GM19238 (cell line): ENCODE measurements around the gene ARHGAP25.
"Not testable (repeated sequence)": the region's sequence is repeated elsewhere in the genome, so short reads cannot be mapped to it uniquely, and the experiment has no call there.

Experiments used
- DNase-seq: peaks from one replicate; pipeline ENCODE4 v3.0.0; 2011; ENCODE audit warnings: low spot score; ENCODE audit not compliant: insufficient read length

The ARHGAP25 gene

DNA sequence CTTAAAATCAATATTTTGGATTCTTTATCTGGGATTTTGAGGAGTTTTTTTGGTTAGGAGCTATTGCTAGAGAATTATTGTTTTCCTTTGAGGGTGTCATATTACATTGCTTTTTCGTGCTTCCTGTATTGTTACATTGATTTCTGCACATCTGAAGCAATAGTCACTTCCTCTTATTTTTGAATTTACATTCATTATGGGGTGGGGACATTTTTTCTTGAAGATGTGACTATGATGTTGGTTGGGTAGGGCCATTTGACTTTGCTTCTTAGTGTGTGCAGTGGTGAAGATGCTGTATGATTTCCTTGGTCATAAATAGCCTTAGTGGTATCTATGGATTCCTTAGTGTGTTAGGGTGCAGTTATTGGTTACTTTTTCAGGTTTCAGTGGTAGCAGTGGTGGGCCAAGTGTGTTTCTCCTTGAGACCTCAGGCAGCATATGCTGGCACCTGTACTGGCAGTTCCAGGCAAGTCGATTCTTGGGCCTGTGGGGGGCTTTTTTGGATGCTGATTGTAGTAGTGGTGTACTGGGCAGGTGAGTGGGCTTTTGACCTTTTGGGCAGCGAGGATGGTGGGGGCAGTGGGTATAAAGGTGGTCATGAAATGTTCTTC, 61.8 kb downstream of the ARHGAP25 start:
- no peak for DNase-seq

DNA sequence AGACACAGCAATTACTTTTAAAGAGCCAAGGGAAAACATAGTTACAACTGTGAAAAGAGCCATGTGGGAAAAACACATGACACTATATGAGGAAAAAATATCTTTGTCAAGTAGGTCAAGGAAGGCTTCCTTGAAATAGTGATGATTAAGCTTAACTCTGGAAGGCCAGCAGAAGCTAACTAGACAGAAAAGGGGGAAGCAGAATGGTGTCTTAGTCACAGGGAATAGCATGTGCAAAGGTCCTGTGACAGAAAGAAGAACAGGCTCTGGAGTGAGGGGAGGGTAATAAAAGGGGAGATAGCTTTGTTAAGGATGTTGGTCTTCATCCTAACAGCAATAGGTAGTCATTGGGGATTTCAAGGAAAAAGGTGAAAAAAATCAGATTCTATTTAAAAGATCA, 64.0 kb downstream of the ARHGAP25 start:
- no peak for DNase-seq

DNA sequence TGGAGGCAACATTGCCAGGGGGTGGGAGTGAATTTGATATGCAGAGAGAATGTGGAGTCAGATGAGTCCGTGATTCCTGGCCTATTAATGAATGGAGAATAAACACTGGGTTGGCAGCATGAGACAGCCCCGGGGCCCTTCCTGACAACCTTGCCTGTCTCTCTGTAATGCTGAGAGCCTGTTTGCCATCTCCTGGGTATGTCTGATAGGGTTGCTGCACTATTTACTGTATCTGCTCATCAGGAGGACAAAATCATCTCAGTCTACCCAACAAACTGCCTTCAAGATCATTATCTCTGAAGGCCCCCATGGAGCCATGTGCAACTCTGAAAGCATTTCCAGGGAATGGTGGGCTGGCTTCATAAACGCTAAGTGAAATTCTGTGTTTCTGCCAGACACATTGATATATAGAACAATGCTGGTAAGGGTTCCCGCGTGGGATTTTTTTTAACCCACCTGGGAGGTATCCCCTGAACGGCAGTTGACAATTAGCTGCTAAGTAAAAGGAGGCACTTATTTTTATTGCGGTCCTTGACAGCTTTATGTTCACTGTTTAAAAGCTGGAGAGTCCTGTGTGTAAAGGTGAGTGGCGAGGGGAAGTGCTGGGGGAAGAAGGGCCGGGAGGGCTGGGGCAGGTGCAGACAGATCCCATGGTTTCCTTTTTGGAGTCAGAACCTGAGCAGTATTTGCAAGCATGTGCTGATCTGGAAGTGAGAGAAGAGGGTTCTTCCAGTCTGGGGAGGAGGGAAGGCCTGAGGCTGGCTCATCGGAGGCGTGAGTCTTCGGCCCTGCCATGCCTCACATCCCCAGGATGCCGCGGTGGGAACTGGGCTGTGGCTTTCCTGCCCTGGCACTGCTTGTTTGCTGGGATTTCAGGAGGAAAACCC, 64.8 kb downstream of the ARHGAP25 start:
- no peak for DNase-seq

DNA sequence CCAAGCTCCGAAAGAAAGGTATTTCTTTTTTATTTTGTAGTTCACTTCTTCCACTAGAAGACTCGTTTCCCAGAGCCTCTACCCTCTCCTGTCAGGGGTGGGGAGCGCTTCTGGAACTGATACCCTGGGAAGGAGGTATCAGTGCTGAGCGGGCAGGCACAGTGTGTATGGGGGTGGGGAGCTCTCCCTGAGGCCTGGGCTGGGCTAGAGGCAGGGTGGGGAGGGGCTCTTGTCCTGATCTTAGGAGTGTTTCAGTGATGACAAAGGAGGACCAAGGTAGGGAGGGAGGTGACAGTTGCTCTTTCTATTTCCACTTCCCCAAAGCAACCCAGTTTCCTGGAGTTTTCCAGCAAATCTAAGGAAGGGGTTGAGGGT, 65.4 kb downstream of the ARHGAP25 start:
- DNase-seq, result no peak

DNA sequence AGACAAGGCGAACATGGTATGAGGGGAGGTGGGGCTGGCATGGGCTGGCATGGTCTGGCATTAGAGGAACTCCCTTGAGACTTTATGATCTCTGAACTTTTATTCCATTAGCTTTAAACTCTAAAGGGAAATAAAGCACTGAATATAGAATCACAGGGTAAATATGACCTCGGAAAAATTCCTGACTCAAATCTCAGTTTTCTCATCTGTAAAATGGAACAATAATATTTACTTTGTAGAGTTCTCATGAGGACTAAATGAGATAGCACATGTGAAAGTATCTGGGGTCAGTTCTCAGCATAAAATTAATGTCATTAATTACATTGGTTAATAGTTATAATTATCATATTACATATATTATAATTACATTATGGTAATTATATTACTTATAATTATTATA, 65.9 kb downstream of the ARHGAP25 start:
- no peak for DNase-seq

DNA sequence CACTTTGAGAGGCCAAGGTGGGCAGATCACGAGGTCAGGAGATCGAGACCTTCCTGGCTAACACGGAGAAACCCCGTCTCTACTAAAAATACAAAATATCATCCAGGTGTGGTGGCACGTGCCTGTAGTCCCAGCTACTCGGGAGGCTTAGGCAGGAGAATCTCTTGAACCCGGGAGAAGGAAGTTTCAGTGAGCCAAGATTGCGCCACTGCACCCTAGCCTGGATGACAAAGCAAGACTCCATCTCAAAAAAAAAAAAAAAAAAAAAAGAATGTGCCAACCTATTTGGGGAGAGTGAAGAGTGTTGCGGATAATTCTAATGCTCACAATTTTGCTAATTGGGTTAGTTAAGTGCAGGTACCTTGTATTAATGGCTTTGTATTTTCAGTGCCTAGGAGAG, 67.5 kb downstream of the ARHGAP25 start:
- not testable (repeated sequence) for DNase-seq

DNA sequence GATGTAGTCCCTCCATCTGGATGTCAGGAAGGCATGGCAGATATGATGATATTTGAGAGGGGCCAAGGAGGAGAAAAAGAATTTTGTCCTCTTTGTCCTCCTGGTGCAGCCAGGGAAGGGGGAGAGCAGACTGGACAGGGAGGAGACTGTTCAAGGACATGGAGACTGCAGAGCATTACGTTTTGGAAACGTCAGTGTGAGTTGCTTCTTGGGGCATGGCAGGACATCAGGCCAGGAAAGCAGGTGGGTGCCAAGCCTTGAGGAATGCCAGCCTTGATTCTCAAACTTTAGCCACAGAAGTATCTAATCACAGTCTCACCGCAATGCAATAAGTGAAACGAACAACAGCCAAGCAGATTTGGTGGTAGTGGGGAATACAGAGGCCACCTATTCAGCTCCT, 70.4 kb downstream of the ARHGAP25 start:
- no peak for DNase-seq

DNA sequence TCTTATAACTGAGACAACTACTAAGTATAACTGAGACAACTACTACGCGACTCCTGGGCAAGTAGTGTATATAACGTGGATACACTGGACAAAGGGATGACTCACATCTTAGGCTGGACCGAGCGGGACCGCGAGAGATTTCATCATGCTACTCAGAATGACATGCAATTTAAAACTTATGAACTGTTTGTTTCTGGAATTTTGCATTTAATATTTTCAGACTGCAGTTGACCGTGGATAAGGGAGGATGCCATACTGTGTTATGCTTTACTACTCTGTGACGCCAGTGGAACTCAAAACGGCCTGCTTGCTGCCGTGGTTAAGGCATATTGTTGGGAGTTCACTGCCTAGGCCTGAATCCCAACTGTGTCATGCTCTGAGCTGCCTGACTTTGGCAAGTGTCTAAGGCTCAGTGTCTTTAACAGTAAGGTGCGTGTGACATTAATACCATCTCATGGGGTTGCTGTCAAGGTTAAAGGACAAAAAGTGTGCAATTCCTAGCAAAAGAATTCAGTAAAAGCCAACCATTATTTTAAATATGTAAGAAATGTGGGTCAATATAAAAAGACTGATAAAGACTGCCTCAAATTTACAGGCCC, 72.0 kb downstream of the ARHGAP25 start:
- no peak for DNase-seq

DNA sequence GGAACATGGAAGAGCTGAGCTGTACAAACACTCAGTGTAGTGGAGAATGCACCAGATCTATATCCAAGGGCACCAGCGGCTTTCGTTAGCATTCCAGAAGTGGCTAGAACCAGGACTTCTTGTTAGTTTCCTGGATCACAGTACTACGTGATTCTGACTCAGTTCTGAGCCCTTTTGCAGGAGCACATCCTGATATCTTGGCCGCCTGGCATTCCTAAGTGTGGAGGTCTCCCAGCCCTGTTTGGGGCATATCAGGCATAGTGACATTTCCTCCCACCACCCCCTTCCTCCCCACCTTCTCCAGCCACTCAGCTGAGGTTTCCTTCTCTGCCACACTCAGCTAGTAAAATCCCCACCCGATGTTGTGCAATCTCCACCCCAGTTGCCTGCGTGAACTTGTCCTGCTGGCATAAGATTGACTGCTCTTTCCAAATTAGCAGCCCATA, 73.2 kb downstream of the ARHGAP25 start:
- DNase-seq, result no peak

DNA sequence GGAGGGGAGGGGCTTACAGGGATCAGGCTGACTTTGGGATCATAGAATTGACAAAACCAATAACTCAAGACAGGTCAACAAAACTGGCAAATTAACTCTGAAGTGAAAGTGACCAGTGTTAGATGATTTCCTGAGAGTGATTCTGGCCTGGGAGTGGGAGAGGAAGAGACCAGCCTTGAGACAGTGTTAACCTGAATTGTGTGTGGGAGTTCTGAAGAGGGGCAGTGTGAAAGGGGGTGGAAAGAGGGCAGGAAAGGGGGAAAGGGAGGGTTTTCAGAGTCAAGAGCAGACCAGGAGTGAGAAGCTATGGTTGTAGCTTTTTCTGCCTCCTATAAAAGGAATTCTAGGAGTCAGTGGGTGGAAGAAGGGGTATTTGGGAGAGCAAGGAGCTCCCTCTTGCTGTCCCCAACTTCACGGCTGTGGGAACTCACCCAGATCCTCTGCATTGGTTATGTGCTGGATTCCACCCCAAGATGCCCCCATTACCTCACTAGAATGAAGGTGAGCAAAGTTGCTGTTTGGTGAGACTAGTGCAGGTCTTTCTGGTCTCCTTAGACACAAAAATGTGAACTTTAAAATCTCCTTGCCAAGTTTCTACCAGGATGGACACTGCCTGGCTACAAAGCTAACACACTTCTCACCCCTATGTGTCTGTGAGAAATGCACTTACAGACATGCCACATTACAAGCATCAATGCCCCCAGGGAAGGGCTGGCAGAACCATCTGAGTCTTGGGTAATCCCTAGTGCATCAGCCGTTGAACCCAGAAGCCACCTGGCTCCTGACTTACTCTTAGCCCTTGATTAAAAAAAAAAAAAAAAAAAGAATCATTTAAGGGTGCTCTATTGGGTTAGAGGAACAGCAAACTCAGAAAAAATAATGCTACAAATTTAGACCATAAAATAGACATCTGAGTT, 75.0 kb downstream of the ARHGAP25 start:
- no peak for DNase-seq

DNA sequence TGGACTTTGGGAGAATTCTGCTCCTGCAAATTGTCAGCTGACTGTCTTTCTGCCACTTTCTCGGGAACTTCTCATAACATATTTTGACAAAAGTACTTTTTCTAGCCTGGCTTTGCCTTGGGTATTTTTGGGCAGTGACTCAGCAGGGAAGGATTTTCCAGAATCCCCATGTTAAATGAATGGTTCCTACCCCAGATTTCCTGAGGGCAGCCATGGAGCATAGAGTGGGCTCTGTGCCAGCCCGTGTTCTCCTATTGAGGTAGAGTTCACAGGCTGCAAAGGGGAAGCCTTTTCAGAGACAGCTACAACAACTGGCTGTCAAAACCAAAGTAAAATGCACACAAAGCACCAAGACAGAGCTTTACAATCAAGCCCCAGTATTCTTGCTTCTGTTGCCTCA, 76.8 kb downstream of the ARHGAP25 start:
- DNase-seq, result no peak

DNA sequence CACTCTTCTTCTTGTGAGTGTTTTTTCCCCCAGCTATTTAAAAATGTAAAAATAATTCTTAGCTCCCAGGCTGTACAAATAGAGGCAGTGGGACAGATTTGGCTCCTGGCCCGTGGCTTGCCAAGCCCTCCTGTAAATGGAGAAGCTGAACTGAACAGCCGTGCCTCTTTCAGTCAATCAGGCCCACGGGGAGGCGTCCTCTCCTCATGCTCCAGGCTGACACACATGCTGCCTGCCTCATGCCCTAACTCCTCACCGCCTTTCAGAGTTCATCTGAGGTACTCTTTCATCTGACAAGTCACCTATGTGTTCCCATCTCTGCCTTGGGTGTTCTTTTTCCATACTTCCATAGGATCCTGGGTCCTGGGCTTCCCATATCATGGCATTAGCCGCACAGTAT, 77.6 kb downstream of the ARHGAP25 start:
- no peak for DNase-seq

DNA sequence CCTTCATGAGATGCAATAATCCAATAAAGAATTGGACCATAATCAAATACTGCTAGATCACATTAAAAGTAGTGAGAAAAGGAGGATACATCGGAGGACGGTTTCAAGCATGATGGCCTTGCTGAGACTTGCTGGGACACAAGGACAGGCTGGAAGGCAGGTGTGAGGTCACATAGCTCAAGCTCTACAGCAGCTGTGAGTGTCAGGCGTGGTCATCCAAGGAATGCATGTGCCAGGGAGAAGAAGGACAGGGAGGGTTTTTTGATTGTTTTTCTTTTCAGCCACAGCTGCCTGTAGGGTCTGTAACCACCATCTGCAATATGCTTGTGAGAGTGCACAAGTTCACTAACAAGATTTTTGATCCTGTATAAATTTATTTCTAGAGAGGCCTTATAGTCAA, 79.0 kb downstream of the ARHGAP25 start:
- no peak for DNase-seq

DNA sequence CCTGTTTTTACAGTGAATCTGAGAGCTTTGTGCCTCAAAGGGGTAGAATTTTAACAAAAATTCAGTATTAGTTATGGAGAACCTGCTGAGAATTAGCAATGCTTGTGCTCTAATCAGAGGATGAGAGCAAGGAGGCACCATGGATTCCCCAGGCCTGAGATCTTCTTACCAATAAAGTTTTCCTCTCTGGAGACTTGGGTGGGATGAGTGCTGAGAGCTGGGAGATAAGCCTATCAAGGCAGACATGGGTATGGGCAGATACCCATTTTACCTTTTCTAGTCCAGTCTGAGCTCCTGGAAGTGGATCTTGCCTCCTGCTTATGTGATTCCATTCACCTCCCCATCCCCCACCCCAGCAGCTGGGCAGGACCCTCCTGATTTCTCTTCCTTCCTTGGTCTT, 82.7 kb downstream of the ARHGAP25 start:
- DNase-seq, result no peak

DNA sequence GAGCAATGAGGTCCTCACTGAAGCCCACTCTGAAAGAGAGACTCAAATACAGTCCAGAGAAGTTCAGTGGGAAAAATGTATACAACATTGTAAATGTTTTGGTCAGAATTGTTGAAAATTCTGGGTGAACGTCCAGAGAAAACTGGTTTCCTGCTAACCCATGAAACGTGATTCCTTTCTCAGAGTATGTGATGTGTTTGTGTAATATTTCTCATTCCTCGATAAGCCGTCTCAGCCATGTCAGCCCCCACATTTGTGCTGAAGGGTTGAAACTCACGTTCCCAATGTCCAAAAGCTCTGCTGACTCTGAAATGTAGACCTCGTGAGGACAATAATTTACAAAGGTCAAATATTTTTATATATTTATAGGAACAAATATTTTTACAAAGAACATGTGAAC, 84.9 kb downstream of the ARHGAP25 start:
- DNase-seq, result no peak

DNA sequence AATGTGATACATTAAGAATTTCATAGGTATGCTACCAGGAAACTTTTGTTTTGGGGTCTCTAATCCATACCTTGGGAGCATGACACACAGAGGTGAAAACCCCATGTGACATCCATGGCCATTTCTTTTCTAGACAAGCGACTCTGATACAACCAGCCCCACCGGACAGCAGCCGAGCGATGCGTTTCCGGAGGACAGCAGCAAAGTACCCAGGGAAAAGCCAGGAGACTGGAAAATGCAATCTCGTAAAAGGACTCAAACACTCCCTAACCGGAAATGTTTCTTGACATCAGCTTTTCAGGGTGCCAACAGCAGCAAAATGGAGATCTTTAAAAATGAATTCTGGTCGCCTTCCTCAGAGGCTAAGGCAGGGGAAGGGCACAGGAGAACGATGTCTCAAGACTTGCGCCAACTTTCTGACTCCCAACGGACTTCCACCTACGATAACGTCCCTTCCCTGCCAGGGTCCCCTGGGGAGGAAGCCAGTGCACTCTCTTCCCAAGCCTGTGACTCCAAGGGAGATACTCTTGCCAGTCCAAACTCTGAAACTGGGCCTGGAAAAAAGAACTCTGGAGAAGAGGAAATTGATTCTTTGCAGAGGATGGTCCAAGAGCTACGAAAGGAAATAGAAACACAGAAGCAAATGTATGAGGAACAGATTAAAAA, 87.7 kb downstream of the ARHGAP25 start:
- DNase-seq, result no peak

DNA sequence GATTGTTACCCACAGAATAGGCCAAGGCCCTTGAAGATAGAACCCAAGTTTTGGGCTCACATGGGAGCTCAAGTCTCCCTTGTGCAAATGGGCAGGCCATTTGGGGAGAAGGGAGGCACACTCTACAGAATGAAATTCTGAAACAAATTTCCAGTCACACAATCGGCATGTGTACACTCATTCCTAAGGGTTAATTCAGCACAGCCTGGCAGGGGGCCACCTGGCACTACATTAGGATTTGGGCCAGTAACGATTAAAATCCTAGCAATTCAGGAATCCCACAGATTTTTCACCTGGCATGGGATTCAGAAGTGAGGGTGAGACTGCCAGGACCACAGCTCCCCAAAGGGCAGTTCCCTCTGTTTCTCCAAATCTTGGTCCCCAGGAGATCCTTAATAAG, 90.2 kb downstream of the ARHGAP25 start:
- DNase-seq, result no peak

DNA sequence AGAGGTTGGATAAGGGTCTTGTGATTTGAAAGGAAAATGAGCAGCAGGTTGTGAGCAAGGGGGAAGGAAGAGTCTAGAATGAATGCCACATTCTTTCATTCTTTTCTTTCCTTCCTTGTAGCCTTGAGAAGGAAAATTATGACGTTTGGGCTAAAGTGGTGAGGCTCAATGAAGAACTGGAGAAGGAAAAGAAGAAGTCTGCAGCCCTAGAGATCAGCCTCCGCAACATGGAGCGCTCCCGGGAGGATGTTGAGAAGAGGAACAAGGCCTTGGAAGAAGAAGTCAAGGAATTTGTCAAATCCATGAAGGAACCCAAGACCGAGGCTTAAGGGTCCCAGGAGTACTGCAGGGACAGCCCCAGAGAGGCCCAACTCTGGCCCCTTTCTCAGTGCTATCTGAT, 91.3 kb downstream of the ARHGAP25 start:
- no peak for DNase-seq

DNA sequence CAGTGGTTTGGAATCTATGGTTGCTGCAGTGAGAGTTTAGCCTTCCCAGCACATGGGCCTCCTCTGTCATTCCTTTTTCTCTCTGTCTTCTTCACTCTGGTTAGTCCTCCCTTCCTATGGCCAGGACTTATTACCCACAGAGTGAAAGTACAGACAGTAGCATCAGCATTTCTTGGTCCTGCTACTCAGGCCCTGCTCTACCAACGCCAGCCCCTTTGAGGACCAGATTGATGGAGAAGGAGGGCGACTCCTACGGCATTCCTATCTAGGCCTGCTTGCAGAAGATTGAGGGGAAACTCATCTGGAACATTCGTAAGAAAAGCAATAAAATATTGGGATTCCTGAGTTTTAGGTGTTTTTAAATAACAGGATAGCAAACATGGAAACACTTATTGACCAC, 93.1 kb downstream of the ARHGAP25 start:
- DNase-seq, result no peak

DNA sequence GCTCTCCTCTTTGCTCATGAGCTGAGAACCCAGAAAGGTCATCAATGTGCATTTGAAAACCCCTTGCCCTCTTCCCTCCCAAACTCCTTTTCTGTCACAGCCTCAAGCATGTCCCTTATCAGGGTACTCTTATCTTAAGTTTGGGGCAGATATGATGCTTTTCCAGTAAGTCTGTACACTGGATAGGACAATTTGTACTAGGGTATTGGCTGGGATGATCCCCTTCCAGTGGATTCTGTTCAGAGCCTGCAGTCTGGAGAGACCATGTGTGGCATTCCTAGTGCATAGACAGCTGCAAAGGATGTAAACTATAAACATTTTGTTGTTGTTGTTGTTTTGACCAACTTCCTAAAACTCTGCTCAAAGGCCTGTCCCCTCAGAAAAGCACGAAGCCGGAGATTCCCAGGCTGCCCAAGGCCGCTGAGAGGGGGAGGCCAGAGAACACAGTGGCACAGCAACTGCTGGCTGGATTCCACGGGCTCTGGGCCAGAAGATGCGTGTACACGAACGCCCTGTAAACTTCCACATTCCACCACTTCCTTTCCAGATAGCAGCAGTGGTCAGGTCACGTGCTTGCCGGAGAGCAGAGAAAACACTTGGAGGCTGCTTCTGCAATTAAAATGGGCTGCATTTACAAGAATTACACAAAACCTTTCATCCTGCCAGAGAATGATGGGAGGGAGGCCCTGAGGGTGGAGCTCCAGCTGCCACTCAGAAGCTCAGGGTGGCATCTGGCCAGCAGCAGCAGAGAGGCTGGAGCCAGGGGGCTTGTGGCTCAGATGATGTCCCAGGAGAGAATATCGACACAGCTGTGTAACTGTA, 94.5 kb downstream of the ARHGAP25 start:
- no peak for DNase-seq
